Activated T-cell treated with anti-CD3 and anti-CD28 coated beads, Interleukin-2, amount 50 U/mL, for 72 hours (primary cell): Measurements from ENCODE around the gene TMEM156. TPM values are rescaled to one million over a fixed set of nuclear protein-coding genes. Genes with fewer than 3 reads are reported as not detected.

ENCODE experiments used
- ATAC-seq, 2 donors: fragments of 150-1000 bp; cut with Tn5 transposase; replicated peaks in 1 of 2; 2 replicates each; pipeline ENCODE4 v1.10.0; 2021; ENCODE audit warnings: moderate library complexity in 2 of 2, mild to moderate bottlenecking in 1 of 2
- DNase-seq, 2 donors: peaks; one replicate each; pipeline ENCODE4 v3.0.0; 2021 to 2022; ENCODE audit warnings: mixed read lengths in 1 of 2
- H3K27ac Mint-ChIP-seq: one replicate; pipeline ENCODE4 v1.8.0; 2022; ENCODE audit warnings: mild to moderate bottlenecking, moderate library complexity, mixed read lengths
- H3K27me3 Mint-ChIP-seq: one replicate; pipeline ENCODE4 v1.8.0; 2022; ENCODE audit warnings: low read depth, mixed read lengths
- H3K36me3 Mint-ChIP-seq, 2 donors: one replicate each; pipeline ENCODE4 v1.8.0; 2022; ENCODE audit warnings: mixed read lengths in 2 of 2, mild to moderate bottlenecking in 1 of 2; ENCODE audit not compliant: insufficient read depth in 2 of 2
- H3K4me1 Mint-ChIP-seq: one replicate; pipeline ENCODE4 v1.8.0; 2022; ENCODE audit warnings: low read depth, mixed read lengths
- H3K4me3 Mint-ChIP-seq, 2 donors: one replicate each; pipeline ENCODE4 v1.8.0; 2022; ENCODE audit warnings: mild to moderate bottlenecking in 2 of 2, mixed read lengths in 2 of 2, moderate library complexity in 2 of 2
- H3K9me3 Mint-ChIP-seq, 2 donors: one replicate each; pipeline ENCODE4 v1.8.0; 2022; ENCODE audit warnings: mixed read lengths in 2 of 2
- total RNA-seq, 2 donors: library from RNA; stranded (reverse); gene quantifications; one replicate each; pipeline ENCODE4 v1.2.3, GENCODE V29; 2022

Gene TMEM156
- total RNA-seq, 2 donors from 2014 or later, result 37.2 to 56.8 TPM

GRCh38 chr4:38921151-38921550 lies 111.1 kb downstream of the TMEM156 start:
- no peak overlapping the region for H3K4me3 Mint-ChIP-seq
- H3K27me3 Mint-ChIP-seq, result no peaks in the 10 kb centered on the region

GRCh38 chr4:38920677-38921076 lies 111.5 kb downstream of the TMEM156 start:
- DNase-seq, result no peak
- Mint-ChIP-seq H3K27ac (no peak overlapping the region), H3K27me3 (no peaks in the 10 kb centered on the region), H3K4me3 (no peak overlapping the region), H3K9me3 (no peaks in the 10 kb centered on the region), H3K4me1 (peaks cover 10% of the 10 kb centered on the region), H3K36me3 (no peaks in the 10 kb centered on the region)
- ATAC-seq, result no peak

More at GRCh38 chr4:38921151-38921550, 111.1 kb downstream of the TMEM156 start:
- H3K27ac Mint-ChIP-seq, result no peak overlapping the region
- DNase-seq (no peak), ATAC-seq (no peak)
- peaks cover 10% of the 10 kb centered on the region for H3K4me1 Mint-ChIP-seq
- H3K9me3 Mint-ChIP-seq, result no peaks in the 10 kb centered on the region
- no peaks in the 10 kb centered on the region for H3K36me3 Mint-ChIP-seq

GRCh38 chr4:38920186-38920585 lies 112.0 kb downstream of the TMEM156 start:
- Mint-ChIP-seq H3K36me3 (no peaks in the 10 kb centered on the region), H3K27me3 (no peaks in the 10 kb centered on the region), H3K4me3 (no peak overlapping the region), H3K27ac (no peak overlapping the region), H3K9me3 (no peaks in the 10 kb centered on the region), H3K4me1 (peaks cover 13% of the 10 kb centered on the region)
- ATAC-seq (no peak), DNase-seq (no peak)

- Mint-ChIP-seq H3K4me3 (no peak overlapping the region), H3K27me3 (no peaks in the 10 kb centered on the region), H3K36me3 (no peaks in the 10 kb centered on the region), H3K27ac (no peak overlapping the region), H3K4me1 (peaks cover 20% of the 10 kb centered on the region), H3K9me3 (no peaks in the 10 kb centered on the region)
- no peak for DNase-seq
- no peak for ATAC-seq
These were observed 112.7 kb downstream of the TMEM156 start for GRCh38 chr4:38919494-38919893.

GRCh38 chr4:38917481-38918025 lies 114.7 kb downstream of the TMEM156 start:
- H3K36me3 Mint-ChIP-seq, result no peaks in the 10 kb centered on the region
- ATAC-seq (no peak), DNase-seq (no peak)
- no peaks in the 10 kb centered on the region for H3K27me3 Mint-ChIP-seq
- peaks cover 15% of the 10 kb centered on the region for H3K4me1 Mint-ChIP-seq
- no peak overlapping the region for H3K27ac Mint-ChIP-seq
- H3K9me3 Mint-ChIP-seq, result no peaks in the 10 kb centered on the region
- no peak overlapping the region for H3K4me3 Mint-ChIP-seq

Other genes with a start within 250 kb of the TMEM156 start
- under 1 TPM in 1 of 2 donors, not detected in 1; 0.12 TPM for gene TLR10, start 249.4 kb downstream of the TMEM156 start, total RNA-seq
- 1 to 10 TPM; 1.9 to 3.2 TPM for gene TLR1, start 227.6 kb downstream of the TMEM156 start, total RNA-seq
- gene TLR6, start 175.6 kb downstream of the TMEM156 start, total RNA-seq, result 1 to 10 TPM; 3.6 to 3.8 TPM
- under 1 TPM; 0.48 to 0.83 TPM for gene FAM114A1, start 164.6 kb downstream of the TMEM156 start, total RNA-seq
- gene KLHL5, start 29.8 kb upstream of the TMEM156 start, total RNA-seq, result 10 to 100 TPM; 31.7 to 42.5 TPM
- 10 to 100 TPM; 13.1 to 14.2 TPM for gene WDR19, start 150.1 kb upstream of the TMEM156 start, total RNA-seq